GM23248 (cell line): ENCODE measurements around the gene SCLY. TPM values are rescaled to one million over a fixed set of nuclear protein-coding genes. Genes with fewer than 3 reads are reported as not detected.

Experiments
- DNase-seq: peaks from one replicate; pipeline ENCODE4 v3.0.0-alpha.2; 2015
- H2AFZ ChIP-seq: fragments of 200-600 bp; sonication (generic); 2 replicates; pipeline ENCODE4 v1.6.1; 2016; ENCODE audit warnings: antibody characterized with exemption
- H3F3A ChIP-seq: fragments of 200-600 bp; sonication (generic); 2 replicates; pipeline ENCODE4 v1.6.1; 2016; ENCODE audit warnings: mild to moderate bottlenecking, antibody characterized with exemption, mixed run types; ENCODE audit not compliant: insufficient read depth
- H3K27ac ChIP-seq: fragments of 200-600 bp; sonication (generic); 2 replicates; pipeline ENCODE4 v1.5.1; 2016; ENCODE audit warnings: mild to moderate bottlenecking
- H3K27me3 ChIP-seq: fragments of 200-600 bp; sonication (generic); replicated peaks from 2 replicates; pipeline ENCODE4 v1.6.1; 2016; ENCODE audit warnings: mild to moderate bottlenecking; ENCODE audit not compliant: insufficient read depth
- H3K36me3 ChIP-seq: fragments of 200-600 bp; sonication (generic); 2 replicates; pipeline ENCODE4 v1.6.1; 2016; ENCODE audit warnings: low read depth, mild to moderate bottlenecking
- H3K4me1 ChIP-seq: fragments of 200-600 bp; sonication (generic); 2 replicates; pipeline ENCODE4 v1.6.1; 2016; ENCODE audit warnings: mild to moderate bottlenecking; ENCODE audit not compliant: insufficient read depth
- H3K4me2 ChIP-seq: fragments of 200-600 bp; sonication (generic); one replicate; pipeline ENCODE4 v1.6.1; 2016; ENCODE audit warnings: mild to moderate bottlenecking; ENCODE audit not compliant: unreplicated experiment
- H3K4me3 ChIP-seq: fragments of 200-600 bp; sonication (generic); 2 replicates; pipeline ENCODE4 v1.5.1; 2016; ENCODE audit warnings: mild to moderate bottlenecking
- H3K79me2 ChIP-seq: fragments of 200-600 bp; sonication (generic); 2 replicates; pipeline ENCODE4 v1.6.1; 2016; ENCODE audit warnings: mild to moderate bottlenecking; ENCODE audit not compliant: insufficient read depth
- H3K9ac ChIP-seq: fragments of 200-600 bp; sonication (generic); 2 replicates; pipeline ENCODE4 v1.6.1; 2016; ENCODE audit warnings: mild to moderate bottlenecking
- H3K9me2 ChIP-seq: fragments of 200-600 bp; sonication (generic); 2 replicates; pipeline ENCODE4 v1.6.1; 2016; ENCODE audit warnings: mixed run types, mild to moderate bottlenecking, moderate library complexity; ENCODE audit not compliant: insufficient read depth
- H3K9me3 ChIP-seq: fragments of 200-600 bp; sonication (generic); one replicate; pipeline ENCODE4 v1.6.1; 2017; ENCODE audit warnings: low read depth
- H4K20me1 ChIP-seq: fragments of 200-600 bp; sonication (generic); 2 replicates; pipeline ENCODE4 v1.6.0; 2016; ENCODE audit not compliant: insufficient read depth
- EZH2 ChIP-seq: fragments of 200-600 bp; sonication (generic); IDR thresholded peaks from 2 replicates; pipeline ENCODE4 v1.6.1; 2018; ENCODE audit warnings: antibody characterized with exemption, mild to moderate bottlenecking; ENCODE audit not compliant: insufficient read depth, poor library complexity, severe bottlenecking
- EZH2phosphoT487 ChIP-seq: fragments of 200-600 bp; sonication (generic); IDR thresholded peaks from 2 replicates; pipeline ENCODE4 v1.6.1; 2018; ENCODE audit warnings: antibody characterized with exemption, moderate library complexity, mild to moderate bottlenecking, low read depth; ENCODE audit not compliant: insufficient read depth
- WGBS, 2 experiments: methylation state at CpG; one replicate each; pipeline ENCODE4 v1.1.6; 2015 to 2017; ENCODE audit warnings: low lambda C conversion rate in 2 of 2, low coverage in 1 of 2; ENCODE audit errors: missing lambda C conversion rate in 2 of 2; 5-methylcytosine and 5-hydroxymethylcytosine counted together
- in situ Hi-C: fragments of 300-500 bp; cut with MboI; formaldehyde crosslinking; loops from 2 replicates; pipeline ENCODE4 v1.15.0; 2020
- polyA plus RNA-seq: library from polyadenylated mRNA; unstranded; fragments of >200 nt; fragmentation: Nextera tagmentation; extraction: Ambion mirVana; gene quantifications from 2 replicates; pipeline ENCODE4 v1.2.1, GENCODE V29; 2016
- total RNA-seq: library from RNA; depleted of rRNA; stranded (reverse); fragments of >200 nt; shearing (Covaris generic); gene quantifications from 2 replicates; pipeline ENCODE4 v1.2.3, GENCODE V29; 2014

The SCLY gene
- total and polyA plus RNA-seq, 2 experiments from 2014 or later, result 10.3 to 14.8 TPM

DNA sequence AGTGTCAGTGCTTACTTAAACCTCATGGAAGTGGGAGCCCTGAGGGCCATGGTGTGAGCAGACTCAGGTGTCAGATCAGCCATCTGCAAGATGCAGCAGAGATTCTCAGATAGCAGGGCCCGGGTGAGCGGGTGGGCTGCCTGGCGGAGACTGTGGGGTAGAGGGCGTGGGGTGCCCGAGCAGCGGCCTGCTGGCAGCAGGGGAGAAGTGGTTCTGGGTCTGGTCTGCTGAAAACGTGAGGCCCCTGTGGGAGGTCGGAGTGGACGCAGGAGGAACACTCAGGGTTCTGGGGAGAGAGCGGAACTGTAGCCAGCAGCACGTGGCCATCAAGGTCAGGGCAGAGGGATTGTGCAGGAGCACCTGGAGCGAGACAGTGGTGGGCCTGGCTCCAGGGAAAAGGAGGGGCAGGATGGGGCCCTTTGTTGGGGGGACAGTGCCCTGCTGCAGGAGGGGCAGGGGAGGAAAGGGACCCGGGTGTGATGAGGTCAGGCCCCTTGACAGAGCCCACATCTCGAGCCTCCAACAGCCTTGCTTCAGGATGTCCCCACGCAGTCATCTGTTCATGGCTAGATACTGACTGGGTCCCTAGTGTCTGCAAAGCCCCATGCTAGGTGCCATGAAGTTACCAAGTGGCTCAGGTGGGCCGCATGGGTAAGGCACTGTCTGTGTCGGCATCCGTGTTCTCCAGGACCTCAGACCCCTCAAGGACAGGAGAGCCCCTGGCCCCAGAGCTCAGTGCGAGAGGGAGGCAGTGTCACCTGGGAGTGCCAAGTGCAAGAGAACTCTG, 36.6 kb downstream of the SCLY start:
- TF ChIP-seq EZH2 (no peak), EZH2phosphoT487 (no peak)
- Histone ChIP-seq H3K9me3 (no peaks in the 10 kb centered on the region), H4K20me1 (no peaks in the 10 kb centered on the region), H3K27ac (no peak overlapping the region), H3K4me2 (no peak overlapping the region), H3K4me3 (no peak overlapping the region), H3K9ac (no peak overlapping the region), H3K36me3 (no peaks in the 10 kb centered on the region), H3K27me3 (no peaks in the 10 kb centered on the region), H2AFZ (no peak overlapping the region), H3K9me2 (no peaks in the 10 kb centered on the region), H3K4me1 (no peaks in the 10 kb centered on the region), H3F3A (no peaks in the 10 kb centered on the region), H3K79me2 (no peaks in the 10 kb centered on the region)
- WGBS, 2 experiments, result 89 to 91% methylated on average over 16 to 19 of the region's 19 CpGs
- in situ Hi-C loops, result no loop called here
- no peak for DNase-seq

- H3K79me2 ChIP-seq, result no peaks in the 10 kb centered on the region
- no peaks in the 10 kb centered on the region for H3K36me3 ChIP-seq
- TF ChIP-seq EZH2phosphoT487 (no peak), EZH2 (no peak)
- DNase-seq, result peak; percentile 73
- H3K9ac ChIP-seq, result no peak overlapping the region
- 78 to 79% methylated on average over 35 to 37 of the region's 37 CpGs for WGBS, 2 experiments
- H3K27ac ChIP-seq, result no peak overlapping the region
- H3K9me3 ChIP-seq, result no peaks in the 10 kb centered on the region
- in situ Hi-C loops, result no loop called here
- H3K4me3 ChIP-seq, result no peak overlapping the region
- no peaks in the 10 kb centered on the region for H3K9me2 ChIP-seq
- H3K27me3 ChIP-seq, result no peaks in the 10 kb centered on the region
- no peaks in the 10 kb centered on the region for H3F3A ChIP-seq
- no peaks in the 10 kb centered on the region for H4K20me1 ChIP-seq
- H3K4me2 ChIP-seq, result no peak overlapping the region
- H3K4me1 ChIP-seq, result no peaks in the 10 kb centered on the region
- no peak overlapping the region for H2AFZ ChIP-seq
Observed at GRCh38 chr2:238097988-238098871, 37.4 kb downstream of the SCLY start.

GRCh38 chr2:238098901-238099713, 38.3 kb downstream of the SCLY start:
- no peak for DNase-seq
- no peaks in the 10 kb centered on the region for H3K27me3 ChIP-seq
- in situ Hi-C loops, result no loop called here
- H3K4me2 ChIP-seq, result no peak overlapping the region
- H4K20me1 ChIP-seq, result no peaks in the 10 kb centered on the region
- 68 to 70% methylated on average over 17 of the region's 17 CpGs for WGBS, 2 experiments
- no peak overlapping the region for H3K9ac ChIP-seq
- no peaks in the 10 kb centered on the region for H3K79me2 ChIP-seq
- no peaks in the 10 kb centered on the region for H3K9me2 ChIP-seq
- TF ChIP-seq EZH2, result no peak
- TF ChIP-seq EZH2phosphoT487, result no peak
- H3K27ac ChIP-seq, result no peak overlapping the region
- H3K36me3 ChIP-seq, result no peaks in the 10 kb centered on the region
- no peak overlapping the region for H3K4me3 ChIP-seq
- no peak overlapping the region for H2AFZ ChIP-seq
- no peaks in the 10 kb centered on the region for H3K4me1 ChIP-seq
- no peaks in the 10 kb centered on the region for H3K9me3 ChIP-seq
- no peaks in the 10 kb centered on the region for H3F3A ChIP-seq

DNA sequence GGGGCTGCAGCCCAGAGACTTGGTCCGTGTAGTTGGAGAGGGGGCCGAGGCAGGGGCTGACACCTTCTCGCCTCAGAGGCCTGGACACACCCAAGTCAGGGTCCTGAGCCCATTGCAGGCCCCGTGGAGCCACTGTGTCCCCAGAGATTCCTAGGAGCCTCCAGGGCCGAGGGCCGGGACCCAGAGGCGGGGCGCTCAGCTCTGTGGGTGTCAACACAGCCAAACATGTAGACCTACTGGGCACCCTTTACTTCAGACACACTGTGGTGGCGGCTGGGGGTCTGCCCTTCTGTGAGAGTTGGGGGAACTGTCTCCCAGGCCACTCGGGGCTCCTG, 38.9 kb downstream of the SCLY start:
- H3K4me3 ChIP-seq, result no peak overlapping the region
- no peaks in the 10 kb centered on the region for H3K79me2 ChIP-seq
- no peak overlapping the region for H3K9ac ChIP-seq
- no peaks in the 10 kb centered on the region for H3K27me3 ChIP-seq
- H3K9me2 ChIP-seq, result no peaks in the 10 kb centered on the region
- in situ Hi-C loops, result no loop called here
- no peak overlapping the region for H3K27ac ChIP-seq
- TF ChIP-seq EZH2phosphoT487 (no peak), EZH2 (no peak)
- no peaks in the 10 kb centered on the region for H3K9me3 ChIP-seq
- no peak overlapping the region for H3K4me2 ChIP-seq
- no peak for DNase-seq
- WGBS, 2 experiments, result 74 to 79% methylated on average over 10 of the region's 10 CpGs
- no peaks in the 10 kb centered on the region for H3K36me3 ChIP-seq
- no peak overlapping the region for H2AFZ ChIP-seq
- no peaks in the 10 kb centered on the region for H3K4me1 ChIP-seq
- H3F3A ChIP-seq, result no peaks in the 10 kb centered on the region
- no peaks in the 10 kb centered on the region for H4K20me1 ChIP-seq
